GM21723 (cell line): Measurements from ENCODE around the gene NME2.
"Not testable (repeated sequence)": the region's sequence is repeated elsewhere in the genome, so short reads cannot be mapped to it uniquely, and the experiment has no call there.

ENCODE experiments used
- ATAC-seq: cut with Tn5 transposase; IDR thresholded peaks from one replicate; pipeline ENCODE4 v1.9.1; 2021; ENCODE audit warnings: mild to moderate bottlenecking, moderate library complexity; ENCODE audit not compliant: unreplicated experiment

NME2 gene

DNA sequence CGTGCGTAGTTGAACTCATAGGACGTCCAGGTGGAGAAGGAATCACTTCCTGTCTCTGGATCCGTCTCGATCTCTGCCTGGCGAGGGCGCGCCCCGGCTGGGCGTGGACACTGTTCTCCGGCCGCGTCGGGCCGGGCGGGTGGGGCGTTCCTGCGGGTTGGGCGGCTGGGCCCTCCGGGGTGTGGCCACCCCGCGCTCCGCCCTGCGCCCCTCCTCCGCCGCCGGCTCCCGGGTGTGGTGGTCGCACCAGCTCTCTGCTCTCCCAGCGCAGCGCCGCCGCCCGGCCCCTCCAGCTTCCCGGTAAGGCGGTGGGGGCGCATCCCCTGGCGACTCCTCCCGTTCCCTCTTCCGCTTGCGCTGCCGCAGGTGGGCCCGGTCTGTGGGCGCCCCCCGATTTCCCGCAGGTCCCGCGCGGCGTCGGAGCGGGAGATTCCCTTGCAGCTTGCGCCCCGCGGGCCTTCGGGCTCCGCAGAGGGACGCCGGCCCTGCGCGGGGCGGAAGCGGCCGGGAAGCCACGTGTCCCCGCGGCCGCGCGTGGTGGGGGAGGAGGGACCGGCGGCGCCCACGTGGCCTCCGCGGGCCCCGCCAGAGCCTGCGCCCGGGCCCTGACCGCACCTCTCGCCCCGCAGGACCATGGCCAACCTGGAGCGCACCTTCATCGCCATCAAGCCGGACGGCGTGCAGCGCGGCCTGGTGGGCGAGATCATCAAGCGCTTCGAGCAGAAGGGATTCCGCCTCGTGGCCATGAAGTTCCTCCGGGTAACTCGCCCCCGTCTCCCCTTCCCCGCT, at the start of gene NME2:
Gene NME2 (plus strand): TSS at position 214 of the 789 bp plus-strand sequence. CDS start 420 bp downstream, at position 634.
- ATAC-seq, result peak; percentile 88

DNA sequence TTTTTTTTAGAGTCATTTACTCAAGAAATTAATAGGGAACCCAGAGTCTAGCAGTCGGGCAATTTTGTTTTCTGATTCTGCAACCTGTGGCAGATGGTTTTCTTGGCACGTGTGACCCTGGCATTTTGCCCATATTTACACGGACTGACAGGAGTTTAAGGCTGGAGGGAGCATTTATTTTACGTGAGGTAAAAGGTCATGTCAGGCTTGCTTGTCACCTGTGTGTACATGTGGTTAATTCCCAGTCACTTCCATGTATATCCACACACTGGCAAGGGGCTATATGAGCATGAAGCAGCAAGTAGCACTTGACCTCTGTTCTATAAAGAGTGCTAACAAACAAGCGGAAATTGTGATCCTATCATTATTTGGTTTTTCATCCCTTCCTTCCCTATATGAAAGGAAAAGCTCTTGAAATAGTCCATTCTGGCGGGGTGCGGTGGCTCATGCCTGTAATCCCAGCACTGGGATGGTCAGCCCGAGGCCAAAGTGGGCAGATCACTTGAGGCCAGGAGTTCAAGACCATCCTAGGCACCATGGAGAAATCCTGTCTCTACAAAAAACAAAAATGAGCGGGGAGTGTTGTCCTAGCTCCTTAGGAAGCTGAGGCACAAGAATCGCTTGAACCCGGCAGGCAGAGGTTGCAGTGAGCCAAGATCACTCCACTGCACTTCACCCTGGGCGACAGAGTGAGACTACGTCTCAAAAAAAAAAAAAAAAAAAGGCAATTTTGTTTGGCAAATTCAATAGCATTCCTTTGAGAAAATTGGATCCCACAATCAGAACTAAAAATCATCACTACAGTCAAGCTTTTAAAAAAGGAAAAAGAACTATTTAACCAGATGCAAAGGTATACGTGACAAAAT, 47.6 kb upstream of the NME2 start:
- no peak for ATAC-seq

GRCh38 chr17:51119415-51120356, 46.5 kb upstream of the NME2 start:
- peak; percentile 28 for ATAC-seq

DNA sequence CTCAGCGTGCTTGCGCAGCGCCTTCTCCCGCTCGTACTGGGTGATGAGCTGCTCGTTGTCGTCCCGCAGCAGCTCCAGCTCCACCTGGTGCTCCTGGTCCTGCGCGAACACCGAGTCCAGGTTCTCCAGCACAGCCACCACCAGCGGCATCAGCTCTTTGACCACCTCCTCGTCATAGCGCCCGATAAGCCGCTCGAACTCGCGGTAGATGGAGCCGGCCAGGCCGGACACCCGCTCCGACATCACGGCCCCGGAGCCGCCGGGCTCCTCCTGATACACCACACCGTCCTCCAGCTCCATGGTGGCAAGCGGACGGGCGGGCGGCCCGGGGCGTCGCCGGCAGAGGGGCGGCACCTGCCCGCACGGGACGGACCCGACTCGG, 45.9 kb upstream of the NME2 start:
- ATAC-seq, result peak; percentile 32

DNA sequence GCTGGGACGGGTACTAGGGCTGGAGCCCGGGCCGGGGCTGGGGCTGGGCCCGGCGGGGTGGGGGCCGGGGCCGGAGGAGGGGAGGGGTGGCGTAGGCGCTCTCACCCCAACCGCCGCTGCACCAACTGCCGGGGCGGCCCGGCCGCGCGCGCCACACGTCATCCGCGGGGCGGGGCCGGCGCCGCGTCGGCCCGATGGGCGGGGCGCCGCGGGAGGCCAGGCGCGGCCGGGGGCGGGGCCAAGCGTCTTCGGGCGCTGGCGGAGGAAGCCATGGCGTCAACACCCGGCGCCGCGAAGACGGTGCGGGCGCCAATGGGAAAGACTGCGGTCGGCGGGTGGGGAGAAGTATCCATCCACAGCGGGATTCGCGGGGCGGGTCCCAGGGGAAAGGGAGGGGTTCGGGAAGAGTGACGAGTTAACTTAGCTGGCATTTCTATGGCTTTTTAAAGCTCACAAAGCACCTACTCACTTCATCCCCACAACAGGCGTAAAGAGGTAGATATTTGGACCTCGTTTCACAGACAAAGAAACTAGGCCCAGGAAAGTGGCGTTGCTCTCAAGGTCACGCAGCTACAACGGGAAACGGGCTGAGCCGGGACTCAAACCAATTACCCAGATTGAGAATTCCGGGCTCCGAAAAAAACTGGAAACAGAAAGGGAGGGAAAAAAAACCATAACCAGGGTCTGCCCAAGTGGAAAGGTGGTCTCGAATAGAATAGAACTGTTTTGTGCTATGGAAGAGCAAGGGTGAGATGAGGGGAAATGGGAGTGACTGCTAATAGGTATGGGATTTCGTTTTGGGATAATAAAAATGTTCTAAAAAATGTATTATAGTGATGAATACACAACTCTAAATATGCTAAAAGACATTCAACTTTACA, 45.2 kb upstream of the NME2 start, which contains the start of gene SPAG9:
Gene SPAG9 (minus strand): TSS at position 130 of the 881 bp plus-strand sequence. CDS start 212 bp downstream, outside the sequence.
- ATAC-seq, result peak; percentile 68

DNA sequence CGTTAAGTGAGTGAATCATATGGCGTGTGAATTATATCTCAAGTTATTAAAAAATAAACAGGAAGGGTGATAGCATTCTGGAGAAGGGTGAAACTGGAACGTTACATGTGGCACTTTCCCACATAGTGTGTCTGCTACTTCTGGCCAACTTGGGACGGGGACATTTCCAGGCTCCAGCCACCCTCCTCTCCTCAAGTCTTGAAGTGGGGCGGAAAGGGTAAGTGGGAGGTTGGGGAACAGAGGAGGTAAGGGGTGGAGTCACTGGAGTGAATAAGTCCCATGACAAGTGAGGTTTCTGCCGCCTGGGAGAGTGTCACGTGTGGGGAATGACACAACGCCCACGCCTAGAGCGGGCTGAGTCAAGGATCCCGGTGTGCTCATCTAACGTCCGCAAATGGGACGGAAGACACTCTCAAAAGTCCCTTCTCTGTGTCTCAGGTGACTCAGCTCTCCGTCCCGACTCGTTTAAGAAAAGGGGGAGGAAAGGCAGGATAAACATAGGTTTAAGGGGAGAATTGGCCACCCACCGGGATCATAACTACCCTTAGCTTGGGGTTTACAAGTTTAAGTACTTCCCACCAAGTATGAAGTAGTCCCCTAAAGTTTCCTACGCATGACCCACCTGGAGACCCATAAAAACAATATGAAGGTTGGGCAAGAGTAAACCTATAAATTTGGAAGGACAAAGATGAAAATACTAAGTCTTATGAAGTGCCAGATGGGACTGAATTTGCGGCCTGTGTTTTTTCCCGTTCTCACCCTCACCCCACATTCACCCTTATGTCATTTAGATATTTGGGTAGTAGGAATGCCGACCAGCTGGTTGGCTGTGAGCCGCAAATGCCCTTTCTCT, 44.4 kb upstream of the NME2 start:
- peak; percentile 38 for ATAC-seq

- not testable (repeated sequence) for ATAC-seq
These were observed 43.6 kb upstream of the NME2 start for GRCh38 chr17:51122473-51123115.

DNA sequence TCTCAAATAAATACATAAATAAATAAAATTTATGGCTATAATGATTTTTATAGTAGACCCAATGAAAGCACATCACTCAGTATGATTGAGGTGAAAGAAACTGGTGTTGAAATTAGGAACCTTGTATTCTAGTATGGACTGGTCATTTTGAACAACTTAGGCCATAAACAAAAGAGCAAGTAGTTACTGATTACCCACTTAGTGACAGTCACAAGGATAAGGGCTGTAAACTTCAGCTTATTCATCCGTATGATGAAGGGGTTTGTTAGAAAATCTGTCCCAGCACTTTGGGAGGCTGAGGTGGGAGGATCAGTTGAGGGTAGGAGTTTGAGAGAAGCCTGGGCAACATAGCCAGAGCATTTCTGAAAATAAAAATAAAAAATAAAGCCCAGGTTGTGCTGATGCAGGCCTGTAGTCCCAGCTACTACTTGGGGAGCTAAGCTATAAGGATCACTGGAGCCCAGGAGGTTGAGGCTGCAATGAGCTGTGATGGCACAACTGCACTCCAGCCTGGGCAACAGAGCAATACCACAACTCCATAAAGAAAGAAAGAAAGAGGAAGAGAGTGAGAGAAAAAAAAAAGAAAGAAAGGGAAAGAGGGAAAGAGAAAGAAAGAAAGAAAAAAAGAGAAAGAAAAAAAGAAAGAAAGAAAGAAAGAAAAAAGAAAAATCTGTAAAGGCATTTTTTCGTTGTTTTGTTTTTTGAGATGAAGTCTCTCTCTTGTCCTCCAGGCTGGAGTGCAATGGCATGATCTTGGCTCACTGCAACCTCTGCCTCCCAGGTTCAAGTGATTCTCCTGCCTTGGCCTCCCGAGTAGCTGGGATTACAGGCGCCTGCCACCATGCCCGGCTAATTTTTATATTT, 41.3 kb upstream of the NME2 start:
- no peak for ATAC-seq

DNA sequence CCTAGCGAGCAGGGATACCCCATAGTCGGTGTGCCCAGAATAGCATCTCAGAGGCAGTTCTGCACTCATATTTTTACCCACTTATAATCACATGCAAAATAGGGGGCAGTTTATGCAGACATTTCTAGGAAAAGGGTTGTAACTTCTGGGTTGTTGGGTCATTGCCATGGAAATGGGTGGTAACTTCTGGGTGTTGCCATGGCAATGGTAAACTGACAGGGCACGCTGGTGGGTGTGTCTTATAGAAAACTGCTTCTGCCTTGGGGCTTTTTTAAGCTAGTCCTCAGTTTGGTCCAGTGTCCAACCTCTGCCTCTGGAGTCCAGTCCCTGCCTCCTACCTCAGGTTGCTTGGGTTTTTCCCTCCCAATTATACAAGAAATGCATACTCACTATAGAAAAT, 38.1 kb upstream of the NME2 start:
- ATAC-seq, result no peak

DNA sequence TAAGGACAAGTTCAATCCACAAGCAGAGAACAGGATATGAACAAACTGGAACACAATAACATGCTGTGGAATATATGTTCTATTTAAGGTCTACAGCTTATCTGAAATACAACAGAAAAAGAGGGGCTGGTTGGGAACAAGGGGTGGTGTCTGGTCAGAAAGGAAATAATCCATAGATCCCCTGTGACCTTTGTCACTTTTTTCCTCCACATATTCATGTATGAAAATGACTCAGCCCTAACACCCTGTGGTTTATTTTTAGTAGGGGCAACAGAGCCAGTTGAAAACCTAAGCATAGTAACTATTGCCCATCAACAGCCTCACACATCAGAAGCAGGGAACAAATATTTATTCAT, 33.3 kb upstream of the NME2 start:
- peak; percentile 68 for ATAC-seq

GRCh38 chr17:51133365-51133764, 32.8 kb upstream of the NME2 start:
- ATAC-seq, result no peak

DNA sequence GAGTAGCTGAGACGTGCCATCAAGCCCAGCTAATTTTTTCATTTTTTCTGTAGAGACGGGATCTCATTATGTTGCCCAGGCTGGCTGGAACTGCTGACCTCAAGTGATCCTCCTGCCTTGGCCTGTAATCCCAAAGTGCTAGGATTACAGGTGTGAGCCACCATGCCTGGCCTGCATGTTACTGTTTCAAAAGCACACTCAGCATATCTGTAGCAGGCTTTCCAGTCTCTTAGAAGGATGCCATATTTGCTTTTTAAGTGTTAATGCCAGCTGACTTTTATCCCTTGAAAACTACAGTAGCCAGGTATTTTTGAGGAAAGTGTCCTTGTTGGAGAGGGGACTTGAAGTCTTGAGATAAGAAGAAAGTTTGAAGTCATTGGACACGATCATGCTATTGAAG, 30.3 kb upstream of the NME2 start:
- ATAC-seq, result no peak

GRCh38 chr17:51142597-51142996, 23.6 kb upstream of the NME2 start:
- no peak for ATAC-seq

GRCh38 chr17:51144266-51145022, 21.8 kb upstream of the NME2 start:
- no peak for ATAC-seq

GRCh38 chr17:51147650-51148049, 18.6 kb upstream of the NME2 start:
- peak; percentile 75 for ATAC-seq

GRCh38 chr17:51149163-51149562, 17.0 kb upstream of the NME2 start:
- no peak for ATAC-seq

GRCh38 chr17:51150932-51151331, 15.3 kb upstream of the NME2 start:
- ATAC-seq, result no peak
